OCI-LY7 (cell line): ENCODE results near the gene CDH6. TPM values are rescaled to one million over a fixed set of nuclear protein-coding genes. Genes with fewer than 3 reads are reported as not detected.

Experiments
- BruUV-seq: library from RNA; stranded (reverse); fragments of 400-500 nt; replicated peaks from 2 replicates; lab custom pipeline; 2021; lab: Mats Ljungman, UMichigan
- CTCF ChIA-PET: fragments of 300-600 bp; sonication (Branson Sonifier 250); formaldehyde crosslinking; loops from one replicate; lab custom pipeline; 2022; ENCODE audit warnings: antibody characterized with exemption; ENCODE audit not compliant: unreplicated experiment; lab: Charles Lee
- POLR2A ChIA-PET: fragments of 300-600 bp; sonication (Branson Sonifier 250); formaldehyde crosslinking; loops from one replicate; lab custom pipeline; 2022; ENCODE audit warnings: antibody characterized with exemption; lab: Charles Lee
- DNase-seq: peaks from one replicate; pipeline ENCODE4 v3.0.0-alpha.2; 2015; ENCODE audit warnings: low spot score
- H2AFZ ChIP-seq: fragments of 200-600 bp; sonication (generic), shearing (Covaris generic); 2 replicates; pipeline ENCODE4 v1.6.1; 2014; ENCODE audit warnings: mild to moderate bottlenecking, antibody characterized with exemption, low read length, moderate library complexity
- H3K27ac ChIP-seq: fragments of 200-600 bp; sonication (generic); 2 replicates; pipeline ENCODE4 v1.5.1; 2014; ENCODE audit warnings: mixed run types, low read depth, mild to moderate bottlenecking, moderate library complexity, low read length, inconsistent platforms; ENCODE audit not compliant: poor library complexity, severe bottlenecking
- H3K36me3 ChIP-seq: fragments of 200-600 bp; sonication (generic); 2 replicates; pipeline ENCODE4 v1.6.1; 2014; ENCODE audit warnings: mild to moderate bottlenecking, antibody characterized with exemption, low read length, moderate library complexity, mixed read lengths; ENCODE audit not compliant: insufficient read depth
- H3K4me1 ChIP-seq: fragments of 200-600 bp; sonication (generic); 2 replicates; pipeline ENCODE4 v1.5.1; 2014; ENCODE audit warnings: mild to moderate bottlenecking, low read length; ENCODE audit not compliant: insufficient read depth, poor library complexity, severe bottlenecking
- H3K4me2 ChIP-seq: fragments of 200-600 bp; sonication (generic); 2 replicates; pipeline ENCODE4 v1.6.1; 2014; ENCODE audit warnings: mild to moderate bottlenecking, low read length
- H3K4me3 ChIP-seq: fragments of 200-600 bp; sonication (generic); 2 replicates; pipeline ENCODE4 v1.5.1; 2014; ENCODE audit warnings: mild to moderate bottlenecking, low read depth, low read length; ENCODE audit not compliant: poor library complexity, severe bottlenecking
- H3K79me2 ChIP-seq: fragments of 200-600 bp; sonication (generic); 2 replicates; pipeline ENCODE4 v1.6.1; 2016; ENCODE audit warnings: low read depth, mild to moderate bottlenecking, low read length, moderate library complexity, mixed read lengths; ENCODE audit not compliant: insufficient read depth
- H3K9me2 ChIP-seq: fragments of 200-600 bp; sonication (generic); 2 replicates; pipeline ENCODE4 v1.6.1; 2016; ENCODE audit warnings: mild to moderate bottlenecking, low read length, mixed read lengths; ENCODE audit not compliant: insufficient read depth
- H3K9me3 ChIP-seq: fragments of 200-600 bp; sonication (generic); 2 replicates; pipeline ENCODE4 v1.6.1; 2014; ENCODE audit warnings: mild to moderate bottlenecking, mixed run types, low read length, mixed read lengths
- H4K20me1 ChIP-seq: fragments of 200-600 bp; sonication (generic); 2 replicates; pipeline ENCODE4 v1.6.1; 2014; ENCODE audit warnings: mild to moderate bottlenecking, antibody characterized with exemption, low read length, moderate library complexity, mixed read lengths; ENCODE audit not compliant: insufficient read depth
- EZH2phosphoT487 ChIP-seq: fragments of 200-600 bp; sonication (generic); IDR thresholded peaks from 2 replicates; pipeline ENCODE4 v1.6.1; 2018; ENCODE audit warnings: low read depth, borderline replicate concordance, mild to moderate bottlenecking, mixed run types, antibody characterized with exemption, low read length, moderate library complexity, mixed read lengths
- intact Hi-C: fragments of 100-400 bp; cut with micrococcal nuclease; formaldehyde crosslinking; loops from one replicate; pipeline ENCODE4 v1.10.0; 2022; ENCODE audit not compliant: unreplicated experiment
- total RNA-seq, 2 experiments: library from RNA; depleted of rRNA in 1 of 2; stranded (reverse); fragments of >200 nt in 1 of 2; shearing (Covaris generic) in 1 of 2; gene quantifications; 2 replicates each; pipeline ENCODE4 v1.2.3, GENCODE V29; 2014 to 2022
- TF ChIP-seq, protein P1 (sequence below): fragments of 200-600 bp; sonication (generic); conservative IDR thresholded peaks from 2 replicates; pipeline ENCODE4 v1.5.1; 2014; ENCODE audit warnings: mild to moderate bottlenecking, antibody characterized with exemption, low read length, moderate library complexity, mixed read lengths

CDH6 gene
- total RNA-seq, 2 experiments from 2014 or later, result not detected

DNA sequence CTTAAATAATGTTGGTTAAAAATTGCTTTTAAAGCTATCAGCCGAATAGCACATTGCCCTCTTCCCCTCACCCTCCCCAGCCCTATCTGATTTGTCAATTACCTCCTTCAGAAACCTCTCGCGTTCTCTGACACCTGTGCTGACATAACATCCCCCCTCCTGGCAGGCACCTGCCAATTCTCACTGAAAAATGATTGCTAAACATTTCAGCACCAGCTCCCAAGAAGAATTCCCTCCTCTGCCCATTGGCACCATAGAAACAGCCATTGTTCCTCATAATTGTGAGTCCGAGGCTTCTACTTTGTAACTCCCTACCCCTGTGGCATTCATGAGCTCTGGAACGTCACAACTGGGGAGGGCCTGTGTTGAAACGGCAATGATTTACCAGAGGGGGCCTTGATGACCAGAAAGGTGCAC, 20.2 kb downstream of the CDH6 start:
- POLR2A ChIA-PET, result interaction anchor here (0.6 kb wide), 1 partner anchor 824 kb away, joined by 3 read pairs; no protein-coding TSS in a partner anchor

DNA sequence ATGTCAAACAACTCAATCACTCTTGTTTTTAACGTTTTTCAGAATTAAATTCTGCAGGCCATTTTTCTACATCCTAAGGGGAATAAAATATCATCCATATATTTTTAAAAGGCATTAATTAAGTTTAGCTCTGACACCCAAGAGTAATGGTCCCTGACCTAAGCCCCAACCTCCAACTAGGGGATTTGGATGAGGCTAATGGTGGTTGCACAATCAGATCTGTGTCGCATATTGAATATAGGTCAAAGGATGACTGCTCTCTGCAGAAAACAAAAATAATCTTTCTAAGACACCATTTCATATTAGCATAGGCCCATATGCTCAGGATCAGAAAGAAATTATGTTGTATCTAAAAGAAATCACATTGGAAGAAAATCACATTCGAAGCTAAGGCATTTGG, 20.7 kb downstream of the CDH6 start:
- no peaks in the 10 kb centered on the region for H3K9me3 ChIP-seq

More for the DNA sequence above, 20.2 kb downstream of the CDH6 start:
- intact Hi-C loops, result no loop called here
- H3K4me3 ChIP-seq, result no peak overlapping the region
- BruUV-seq, result no TSS peak
- no peaks in the 10 kb centered on the region for H4K20me1 ChIP-seq
- CTCF ChIA-PET, result no interaction called here
- H3K9me2 ChIP-seq, result no peaks in the 10 kb centered on the region
- H3K27ac ChIP-seq, result no peak overlapping the region
- DNase-seq, result no peak
- H3K79me2 ChIP-seq, result no peaks in the 10 kb centered on the region
- H3K9me3 ChIP-seq, result no peaks in the 10 kb centered on the region
- no peaks in the 10 kb centered on the region for H3K4me1 ChIP-seq
- no peak for TF ChIP-seq EZH2phosphoT487
- TF ChIP-seq, protein P1, sequence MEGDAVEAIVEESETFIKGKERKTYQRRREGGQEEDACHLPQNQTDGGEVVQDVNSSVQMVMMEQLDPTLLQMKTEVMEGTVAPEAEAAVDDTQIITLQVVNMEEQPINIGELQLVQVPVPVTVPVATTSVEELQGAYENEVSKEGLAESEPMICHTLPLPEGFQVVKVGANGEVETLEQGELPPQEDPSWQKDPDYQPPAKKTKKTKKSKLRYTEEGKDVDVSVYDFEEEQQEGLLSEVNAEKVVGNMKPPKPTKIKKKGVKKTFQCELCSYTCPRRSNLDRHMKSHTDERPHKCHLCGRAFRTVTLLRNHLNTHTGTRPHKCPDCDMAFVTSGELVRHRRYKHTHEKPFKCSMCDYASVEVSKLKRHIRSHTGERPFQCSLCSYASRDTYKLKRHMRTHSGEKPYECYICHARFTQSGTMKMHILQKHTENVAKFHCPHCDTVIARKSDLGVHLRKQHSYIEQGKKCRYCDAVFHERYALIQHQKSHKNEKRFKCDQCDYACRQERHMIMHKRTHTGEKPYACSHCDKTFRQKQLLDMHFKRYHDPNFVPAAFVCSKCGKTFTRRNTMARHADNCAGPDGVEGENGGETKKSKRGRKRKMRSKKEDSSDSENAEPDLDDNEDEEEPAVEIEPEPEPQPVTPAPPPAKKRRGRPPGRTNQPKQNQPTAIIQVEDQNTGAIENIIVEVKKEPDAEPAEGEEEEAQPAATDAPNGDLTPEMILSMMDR, result no peak
- H3K36me3 ChIP-seq, result no peaks in the 10 kb centered on the region
- H3K4me2 ChIP-seq, result no peak overlapping the region
- H2AFZ ChIP-seq, result no peak overlapping the region

DNA sequence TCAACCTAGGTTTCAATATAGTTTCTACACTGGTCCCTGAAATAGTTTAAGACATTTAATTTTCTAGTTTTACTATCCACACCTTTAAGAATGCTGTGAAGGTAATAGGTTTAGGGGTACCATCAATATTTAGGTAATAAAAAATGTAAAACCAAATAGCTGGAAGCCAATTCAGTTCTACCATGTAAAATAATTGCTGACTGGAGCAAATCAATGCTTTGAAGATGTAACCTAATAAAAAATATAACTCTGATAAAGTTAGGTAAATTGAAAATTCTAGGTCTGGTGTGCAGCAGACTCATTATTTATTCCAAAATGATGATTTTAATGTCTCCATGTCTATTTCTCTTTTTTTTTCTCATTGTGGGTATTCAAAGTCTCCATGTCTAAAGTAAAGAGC, 21.8 kb downstream of the CDH6 start:
- no peak for DNase-seq
- BruUV-seq, result no TSS peak
- no peaks in the 10 kb centered on the region for H4K20me1 ChIP-seq
- no peak overlapping the region for H3K4me3 ChIP-seq
- H3K4me1 ChIP-seq, result no peaks in the 10 kb centered on the region
- CTCF ChIA-PET, result no interaction called here
- POLR2A ChIA-PET, result interaction anchor here (0.7 kb wide), 2 partner anchors 125 to 481 kb away, joined by 3 read pairs; no protein-coding TSS in a partner anchor
- no peaks in the 10 kb centered on the region for H3K9me2 ChIP-seq
- intact Hi-C loops, result no loop called here
- H3K4me2 ChIP-seq, result no peak overlapping the region
- no peak overlapping the region for H3K27ac ChIP-seq
- H3K79me2 ChIP-seq, result no peaks in the 10 kb centered on the region
- H3K36me3 ChIP-seq, result no peaks in the 10 kb centered on the region
- TF ChIP-seq, protein P1, result no peak
- no peak for TF ChIP-seq EZH2phosphoT487
- no peaks in the 10 kb centered on the region for H3K9me3 ChIP-seq
- no peak overlapping the region for H2AFZ ChIP-seq

More for the DNA sequence above, 20.7 kb downstream of the CDH6 start:
- no peak for TF ChIP-seq EZH2phosphoT487
- TF ChIP-seq, protein P1, result no peak
- ChIA-PET CTCF (no interaction called here), POLR2A (interaction anchor here (0.6 kb wide), 1 partner anchor 825 kb away, joined by 3 read pairs; no protein-coding TSS in a partner anchor)
- Histone ChIP-seq H2AFZ (no peak overlapping the region), H3K4me3 (no peak overlapping the region), H3K36me3 (no peaks in the 10 kb centered on the region), H3K4me1 (no peaks in the 10 kb centered on the region), H3K27ac (no peak overlapping the region), H3K9me2 (no peaks in the 10 kb centered on the region), H3K4me2 (no peak overlapping the region), H4K20me1 (no peaks in the 10 kb centered on the region), H3K79me2 (no peaks in the 10 kb centered on the region)
- no peak for DNase-seq
- intact Hi-C loops, result no loop called here
- BruUV-seq, result no TSS peak
